Gastrocnemius medialis (tissue), 4 donors: Measurements from ENCODE around the gene TCFL5.
"Not testable (repeated sequence)": the region's sequence is repeated elsewhere in the genome, so short reads cannot be mapped to it uniquely, and the experiment has no call there.

ENCODE experiments used
- CTCF ChIP-seq, 5 experiments: fragments of 450-650 bp in 3 of 5; fragments of 200-600 bp in 2 of 5; sonication (generic) in 2 of 5; IDR thresholded peaks in 4 of 5; conservative IDR thresholded peaks in 1 of 5; 1 replicate in 4 of 5; 2 replicates in 1 of 5; pipeline ENCODE4 v1.5.1; 2016 to 2019; ENCODE audit warnings: antibody characterized with exemption in 5 of 5, mild to moderate bottlenecking in 3 of 5, moderate library complexity in 3 of 5
- POLR2A ChIP-seq, 2 donors: fragments of 450-650 bp; IDR thresholded peaks; one replicate each; pipeline ENCODE4 v1.6.1; 2017; ENCODE audit warnings: antibody characterized with exemption in 2 of 2, mild to moderate bottlenecking in 2 of 2, moderate library complexity in 2 of 2

- not testable (repeated sequence) for TF ChIP-seq CTCF (IDR thresholded peaks at IDR 0.05 in 4 of 5, conservative IDR thresholded peaks at IDR 0.05 in 1 of 5); POLR2A (IDR thresholded peaks at IDR 0.05)
Observed at GRCh38 chr20:62853304-62853703, 8.3 kb downstream of the TCFL5 start.
